Muscle layer of duodenum (tissue), 2 donors: ENCODE data around the gene LASP1.

Source experiments
- H3K27ac ChIP-seq: one replicate; pipeline ENCODE4 v1.7.0; 2013; ENCODE audit warnings: mild to moderate bottlenecking, low read length
- H3K27me3 ChIP-seq: one replicate; pipeline ENCODE4 v1.7.0; 2013; ENCODE audit warnings: low read depth, mild to moderate bottlenecking, control low read depth, low read length
- H3K36me3 ChIP-seq, 2 donors: one replicate each; pipeline ENCODE4 v1.7.0; 2013; ENCODE audit warnings: low read length in 2 of 2, control low read depth in 1 of 2, mild to moderate bottlenecking in 1 of 2; ENCODE audit not compliant: insufficient read depth in 2 of 2, control insufficient read depth in 1 of 2
- H3K4me1 ChIP-seq, 2 donors: one replicate each; pipeline ENCODE4 v1.7.0; 2013; ENCODE audit warnings: low read length in 2 of 2, mild to moderate bottlenecking in 2 of 2, control low read depth in 1 of 2, moderate library complexity in 1 of 2; ENCODE audit not compliant: insufficient read depth in 2 of 2, control insufficient read depth in 1 of 2
- H3K4me3 ChIP-seq, 2 donors: one replicate each; pipeline ENCODE4 v1.7.0; 2013; ENCODE audit warnings: low read length in 2 of 2, low read depth in 1 of 2, mild to moderate bottlenecking in 1 of 2
- H3K9me3 ChIP-seq, 2 donors: one replicate each; pipeline ENCODE4 v1.7.0; 2013; ENCODE audit warnings: low read length in 2 of 2, control low read depth in 1 of 2, mild to moderate bottlenecking in 1 of 2; ENCODE audit not compliant: control insufficient read depth in 1 of 2
- donor health status: healthy.

The LASP1 gene

GRCh38 chr17:38872027-38872511 lies 2.2 kb downstream of the LASP1 start:
- peaks cover 0 to 4% of the 10 kb centered on the region in 2 donors for H3K36me3 ChIP-seq
- peak overlapping the region; percentile 91 for H3K27ac ChIP-seq
- peak overlapping the region; percentile 90 to 100 for H3K4me3 ChIP-seq
- H3K27me3 ChIP-seq: no peaks in the 10 kb centered on the region
- H3K9me3 ChIP-seq: no peaks in the 10 kb centered on the region
- peaks cover 45 to 58% of the 10 kb centered on the region in 2 donors for H3K4me1 ChIP-seq

- no peaks in the 10 kb centered on the region for H3K9me3 ChIP-seq
- peaks cover 1 to 6% of the 10 kb centered on the region in 2 donors for H3K36me3 ChIP-seq
- peak overlapping the region; percentile 90 to 100 for H3K4me3 ChIP-seq
- peak overlapping the region; percentile 91 for H3K27ac ChIP-seq
- H3K27me3 ChIP-seq: no peaks in the 10 kb centered on the region
- H3K4me1 ChIP-seq: peaks cover 43 to 64% of the 10 kb centered on the region in 2 donors
Observed at GRCh38 chr17:38872671-38873385, 3.0 kb downstream of the LASP1 start.

GRCh38 chr17:38873640-38874380 lies 4.0 kb downstream of the LASP1 start:
- H3K4me1 ChIP-seq: peaks cover 36 to 59% of the 10 kb centered on the region in 2 donors
- peaks cover 10 to 16% of the 10 kb centered on the region in 2 donors for H3K36me3 ChIP-seq
- peak overlapping the region; percentile 39 for H3K27ac ChIP-seq

GRCh38 chr17:38874505-38875400 lies 4.9 kb downstream of the LASP1 start:
- Histone ChIP-seq H3K4me3 (peak overlapping the region in 1 of 2 donors; percentile 16), H3K27ac (peak overlapping the region; percentile 39), H3K27me3 (no peaks in the 10 kb centered on the region), H3K4me1 (peaks cover 39 to 66% of the 10 kb centered on the region in 2 donors), H3K9me3 (no peaks in the 10 kb centered on the region), H3K36me3 (peaks cover 10 to 16% of the 10 kb centered on the region in 2 donors)

More at GRCh38 chr17:38873640-38874380, 4.0 kb downstream of the LASP1 start:
- peak overlapping the region in 1 of 2 donors; percentile 4 for H3K4me3 ChIP-seq
- H3K9me3 ChIP-seq: no peaks in the 10 kb centered on the region
- H3K27me3 ChIP-seq: no peaks in the 10 kb centered on the region

- Histone ChIP-seq H3K4me3 (no peak overlapping the region), H3K27me3 (no peaks in the 10 kb centered on the region), H3K36me3 (peaks cover 10 to 14% of the 10 kb centered on the region in 2 donors), H3K27ac (no peak overlapping the region), H3K4me1 (peaks cover 47 to 74% of the 10 kb centered on the region in 2 donors), H3K9me3 (no peaks in the 10 kb centered on the region)
Observed at GRCh38 chr17:38875477-38876075, 5.7 kb downstream of the LASP1 start.

GRCh38 chr17:38877130-38877851 lies 7.4 kb downstream of the LASP1 start:
- no peak overlapping the region for H3K4me3 ChIP-seq
- H3K27me3 ChIP-seq: no peaks in the 10 kb centered on the region
- H3K27ac ChIP-seq: no peak overlapping the region
- peaks cover 50 to 81% of the 10 kb centered on the region in 2 donors for H3K4me1 ChIP-seq
- H3K36me3 ChIP-seq: peaks cover 10 to 25% of the 10 kb centered on the region in 2 donors
- no peaks in the 10 kb centered on the region for H3K9me3 ChIP-seq

- Histone ChIP-seq H3K4me1 (peaks cover 40 to 77% of the 10 kb centered on the region in 2 donors), H3K4me3 (peak overlapping the region; percentile 15 to 26), H3K36me3 (peaks cover 15 to 25% of the 10 kb centered on the region in 2 donors), H3K27ac (peak overlapping the region; percentile 60), H3K9me3 (no peaks in the 10 kb centered on the region), H3K27me3 (no peaks in the 10 kb centered on the region)
Observed at GRCh38 chr17:38879878-38880665, 10.2 kb downstream of the LASP1 start.

GRCh38 chr17:38881600-38882191 lies 11.8 kb downstream of the LASP1 start:
- H3K36me3 ChIP-seq: peaks cover 20 to 25% of the 10 kb centered on the region in 2 donors
- H3K9me3 ChIP-seq: no peaks in the 10 kb centered on the region
- H3K27me3 ChIP-seq: no peaks in the 10 kb centered on the region
- H3K27ac ChIP-seq: peak overlapping the region; percentile 14
- H3K4me1 ChIP-seq: peaks cover 49 to 85% of the 10 kb centered on the region in 2 donors
- H3K4me3 ChIP-seq: peak overlapping the region in 1 of 2 donors; percentile 26

GRCh38 chr17:38882870-38883269 lies 13.0 kb downstream of the LASP1 start:
- peak overlapping the region; percentile 6 for H3K27ac ChIP-seq
- H3K9me3 ChIP-seq: no peaks in the 10 kb centered on the region
- H3K4me1 ChIP-seq: peaks cover 49 to 82% of the 10 kb centered on the region in 2 donors
- no peak overlapping the region for H3K4me3 ChIP-seq
- H3K36me3 ChIP-seq: peaks cover 25 to 30% of the 10 kb centered on the region in 2 donors
- H3K27me3 ChIP-seq: no peaks in the 10 kb centered on the region
